Cardiac atrium fibroblast (primary cell): ENCODE results near the gene YIPF4. TPM values are rescaled to one million over a fixed set of nuclear protein-coding genes. Genes with fewer than 3 reads are reported as not detected.

ENCODE experiments used
- total RNA-seq: library from RNA; depleted of rRNA; stranded (reverse); fragments of >200 nt; gene quantifications from 2 replicates; pipeline ENCODE4 v1.2.3, GENCODE V29; 2015

The YIPF4 gene
- 23.5 and 37.9 TPM in 2 replicates for total RNA-seq

DNA sequence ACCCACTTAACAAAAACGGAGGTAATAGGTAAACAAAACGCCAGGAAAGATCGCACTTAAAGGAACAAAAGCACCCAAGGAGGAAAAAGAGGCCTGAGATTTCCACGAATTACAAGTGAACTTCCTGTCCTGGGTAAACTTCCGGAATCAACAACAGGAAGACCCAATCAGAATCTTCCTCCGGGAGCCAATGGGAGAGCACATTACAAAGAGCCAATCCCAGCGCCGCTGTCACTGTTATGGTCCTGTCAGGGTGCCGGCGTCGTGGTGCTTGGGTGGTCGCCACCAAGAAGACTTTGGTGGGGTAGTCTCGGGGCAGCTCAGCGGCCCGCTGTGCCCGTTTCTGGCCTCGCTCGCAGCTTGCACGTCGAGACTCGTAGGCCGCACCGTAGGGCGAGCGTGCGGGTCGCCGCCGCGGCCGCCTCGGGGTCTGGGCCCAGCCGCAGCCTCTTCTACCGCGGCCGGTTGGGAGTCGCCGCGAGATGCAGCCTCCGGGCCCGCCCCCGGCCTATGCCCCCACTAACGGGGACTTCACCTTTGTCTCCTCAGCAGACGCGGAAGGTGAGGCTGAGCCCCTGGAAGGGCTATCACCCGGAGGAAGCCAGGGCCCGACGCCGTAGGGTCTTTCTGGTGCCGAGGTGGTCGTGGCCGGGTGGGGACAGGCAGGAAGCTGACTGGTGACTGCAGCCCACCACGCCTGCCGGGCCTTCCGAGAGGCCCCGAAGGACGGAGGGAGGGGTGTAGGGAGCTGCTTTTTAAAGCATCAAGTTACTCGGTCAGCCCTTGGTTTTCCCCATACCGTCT is at the start of gene YIPF4:
YIPF4 (plus strand) TSS at position 231 of the 804 bp plus-strand sequence; CDS start at position 483, 252 bp downstream.

DNA sequence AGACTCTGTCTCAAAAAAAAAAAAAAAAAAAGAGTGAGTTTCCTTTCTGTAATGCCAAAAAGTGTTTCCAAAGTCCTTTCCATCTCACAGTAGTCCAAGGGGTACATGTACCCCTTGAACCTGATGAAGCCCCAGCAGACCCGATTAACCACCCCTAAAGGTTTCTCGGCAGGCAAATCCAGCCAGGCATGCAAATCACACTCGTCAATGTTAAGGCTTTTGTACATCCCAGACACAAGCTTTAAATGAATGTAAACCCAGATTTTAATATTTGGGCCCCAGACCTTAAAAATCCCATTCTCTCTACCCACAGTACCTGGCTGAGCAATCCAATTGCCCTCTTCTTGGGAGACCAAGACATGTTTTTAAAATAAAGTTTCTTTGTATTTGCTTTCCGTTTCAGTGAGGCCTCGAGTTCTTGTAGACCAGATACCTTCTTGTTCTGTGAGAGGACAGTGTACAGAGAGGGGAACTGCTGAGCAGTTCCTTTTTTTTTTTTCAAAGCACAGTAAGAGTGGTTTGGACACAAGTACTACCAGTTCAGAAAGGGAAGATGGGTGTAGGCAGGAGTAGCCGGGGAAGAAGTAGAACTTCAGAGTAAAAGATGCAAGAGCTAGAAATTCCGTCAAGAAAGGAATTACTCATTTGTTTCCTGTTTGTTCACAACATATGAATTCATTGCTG is 13.1 kb upstream of the YIPF4 start, which contains the start of gene NLRC4:
NLRC4 (minus strand) TSS at position 465 of the 684 bp plus-strand sequence. CDS start 8,111 bp downstream, outside the sequence.

DNA sequence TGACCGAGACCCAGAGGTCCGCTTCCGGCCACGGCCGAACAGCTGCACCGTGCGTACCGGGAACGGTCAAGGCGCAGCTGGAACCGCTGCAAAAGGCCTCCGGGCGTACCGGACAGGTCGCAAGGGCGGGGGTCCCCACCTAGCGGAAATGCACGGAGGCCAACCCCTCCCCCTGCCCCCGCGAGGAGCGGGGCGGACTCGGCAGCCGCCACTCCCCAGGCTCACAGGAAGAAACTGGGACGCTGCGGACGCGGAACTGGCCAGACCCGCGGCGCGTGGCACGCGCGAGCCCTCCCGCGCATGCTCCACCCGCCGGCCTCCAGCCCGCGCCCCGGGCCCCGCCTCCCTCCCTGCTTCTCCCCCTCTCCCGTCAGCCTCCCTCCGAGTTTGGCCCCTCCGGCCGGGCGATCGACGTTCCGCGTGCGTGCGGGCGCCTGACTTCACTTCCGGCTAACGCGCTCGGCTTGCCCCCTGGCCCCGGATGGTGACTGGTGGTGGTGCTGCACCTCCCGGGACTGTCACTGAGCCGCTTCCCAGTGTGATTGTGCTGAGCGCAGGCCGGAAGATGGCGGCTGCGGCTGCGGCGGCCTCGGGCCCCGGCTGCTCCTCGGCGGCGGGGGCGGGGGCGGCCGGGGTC is 79.1 kb downstream of the YIPF4 start, which contains the start of gene BIRC6:
BIRC6 (plus strand) TSS at position 343 of the 637 bp plus-strand sequence; CDS start at position 482, 139 bp downstream.

Other genes with a start within 250 kb of the YIPF4 start
- 59.8 and 63.9 TPM in 2 replicates for gene DPY30, start 238.1 kb upstream of the YIPF4 start, total RNA-seq
- gene SPAST, start 214.3 kb upstream of the YIPF4 start, total RNA-seq, result 9.9 and 17.0 TPM in 2 replicates
- gene SLC30A6, start 112.0 kb upstream of the YIPF4 start, total RNA-seq, result 18.6 and 20.4 TPM in 2 replicates
- gene NLRC4, start 13.0 kb upstream of the YIPF4 start, total RNA-seq, result not detected in 2 replicates
- gene BIRC6, start 79.1 kb downstream of the YIPF4 start, total RNA-seq, result 46.8 and 48.8 TPM in 2 replicates